ACHN (cell line): Measurements from ENCODE around the gene TSFM.

Experiments used
- DNase-seq: peaks from one replicate; pipeline ENCODE4 v3.0.0-alpha.2; 2015
- in situ Hi-C: cut with HindIII; loops from 2 replicates; pipeline ENCODE4 v1.10.0; 2017; ENCODE audit warnings: low sequenced_read_pairs, low pct_ligation_motif_present, low pct_unique_long_range_greater_than_20kb

The TSFM gene

GRCh38 chr12:57744777-57745484 lies 37.7 kb upstream of the TSFM start, which contains the start of gene TSPAN31:
TSPAN31 (plus strand) TSS chr12:57745039; CDS start chr12:57745155, 116 bp downstream.
- in situ Hi-C loops: no loop called here
- peak; percentile 100 for DNase-seq

- DNase-seq: peak; percentile 37
These were observed 37.1 kb upstream of the TSFM start for GRCh38 chr12:57745485-57745881.

GRCh38 chr12:57746025-57746424 lies 36.6 kb upstream of the TSFM start:
- in situ Hi-C loops: no loop called here
- DNase-seq: no peak

More at GRCh38 chr12:57745485-57745881, 37.1 kb upstream of the TSFM start:
- in situ Hi-C loops: no loop called here

GRCh38 chr12:57749061-57749460 lies 33.5 kb upstream of the TSFM start:
- in situ Hi-C loops: no loop called here
- no peak for DNase-seq

- in situ Hi-C loops: no loop called here
These were observed 31.8 kb upstream of the TSFM start for GRCh38 chr12:57750561-57751431.

GRCh38 chr12:57751432-57751787 lies 31.2 kb upstream of the TSFM start:
- no peak for DNase-seq
- in situ Hi-C loops: no loop called here

More at GRCh38 chr12:57750561-57751431, 31.8 kb upstream of the TSFM start:
- DNase-seq: no peak

GRCh38 chr12:57751788-57752667 lies 30.6 kb upstream of the TSFM start, which contains the start of gene CDK4:
CDK4 (minus strand) TSS chr12:57752310; CDS start chr12:57751717, 593 bp downstream.
- in situ Hi-C loops: no loop called here

GRCh38 chr12:57752668-57753000 lies 30.0 kb upstream of the TSFM start:
- no peak for DNase-seq
- in situ Hi-C loops: no loop called here

More at GRCh38 chr12:57751788-57752667, 30.6 kb upstream of the TSFM start, which contains the start of gene CDK4:
- peak; percentile 100 for DNase-seq

GRCh38 chr12:57753756-57754337 lies 28.7 kb upstream of the TSFM start:
- in situ Hi-C loops: no loop called here
- DNase-seq: no peak

GRCh38 chr12:57754411-57755193 lies 28.0 kb upstream of the TSFM start, which contains the start of gene MARCHF9:
MARCHF9 (plus strand) TSS chr12:57755103; CDS start chr12:57755529, 426 bp downstream.
- DNase-seq: peak; percentile 86
- in situ Hi-C loops: no loop called here

- in situ Hi-C loops: no loop called here
These were observed 27.5 kb upstream of the TSFM start for GRCh38 chr12:57755194-57755453.

GRCh38 chr12:57755454-57756372 lies 26.9 kb upstream of the TSFM start:
- no peak for DNase-seq
- in situ Hi-C loops: no loop called here

More at GRCh38 chr12:57755194-57755453, 27.5 kb upstream of the TSFM start:
- no peak for DNase-seq

- in situ Hi-C loops: no loop called here
- peak; percentile 36 for DNase-seq
These were observed 25.9 kb upstream of the TSFM start for GRCh38 chr12:57756406-57757341.

GRCh38 chr12:57757771-57758170 lies 24.8 kb upstream of the TSFM start:
- no peak for DNase-seq
- in situ Hi-C loops: no loop called here

GRCh38 chr12:57758552-57759359 lies 23.8 kb upstream of the TSFM start:
- in situ Hi-C loops: no loop called here
- no peak for DNase-seq
